Measurements from ENCODE around the gene WDR75. TPM values are rescaled to one million over a fixed set of nuclear protein-coding genes. Genes with fewer than 3 reads are reported as not detected.
"Not testable (repeated sequence)": the region's sequence is repeated elsewhere in the genome, so short reads cannot be mapped to it uniquely, and the experiment has no call there.

WDR75 gene
- polyA plus RNA-seq, 5 donors = 44.9 to 73.7 (median 58.7) TPM

- no peak for DNase-seq
Measured at GRCh38 chr2:189437926-189438325, 3.3 kb upstream of the WDR75 start.

GRCh38 chr2:189439342-189439741, 1.9 kb upstream of the WDR75 start:
- DNase-seq = no peak

GRCh38 chr2:189440644-189440946, 679 bp upstream of the WDR75 start:
- DNase-seq = no peak

GRCh38 chr2:189441709-189442074, 418 bp downstream of the WDR75 start:
- DNase-seq = no peak

GRCh38 chr2:189442468-189442867, 1.2 kb downstream of the WDR75 start:
- DNase-seq = no peak

GRCh38 chr2:189444322-189444721, 3.0 kb downstream of the WDR75 start:
- no peak for DNase-seq

GRCh38 chr2:189446780-189447179, 5.5 kb downstream of the WDR75 start:
- no peak for DNase-seq

- DNase-seq = no peak
Measured at GRCh38 chr2:189454009-189454408, 12.7 kb downstream of the WDR75 start.

GRCh38 chr2:189465076-189465475, 23.8 kb downstream of the WDR75 start:
- no peak for DNase-seq

- no peak for DNase-seq
Measured at GRCh38 chr2:189465478-189465877, 24.2 kb downstream of the WDR75 start.

GRCh38 chr2:189466046-189466445, 24.8 kb downstream of the WDR75 start:
- no peak for DNase-seq

GRCh38 chr2:189466656-189467055, 25.4 kb downstream of the WDR75 start:
- DNase-seq = peak; percentile 10 to 32

GRCh38 chr2:189467160-189467559, 25.9 kb downstream of the WDR75 start:
- DNase-seq = no peak

GRCh38 chr2:189467593-189467992, 26.3 kb downstream of the WDR75 start:
- DNase-seq = no peak

GRCh38 chr2:189474526-189474925, 33.3 kb downstream of the WDR75 start:
- no peak for DNase-seq

- DNase-seq = no peak
Measured at GRCh38 chr2:189477756-189478155, 36.5 kb downstream of the WDR75 start.

- not testable (repeated sequence) for DNase-seq
Measured at GRCh38 chr2:189478289-189478688, 37.0 kb downstream of the WDR75 start.

GRCh38 chr2:189481071-189481470, 39.8 kb downstream of the WDR75 start:
- DNase-seq = no peak

- DNase-seq = no peak
Measured at GRCh38 chr2:189483571-189483970, 42.3 kb downstream of the WDR75 start.

- DNase-seq = no peak
Measured at GRCh38 chr2:189483980-189484740, 42.9 kb downstream of the WDR75 start.

GRCh38 chr2:189485146-189485545, 43.9 kb downstream of the WDR75 start:
- DNase-seq = no peak

GRCh38 chr2:189486237-189486770, 45.0 kb downstream of the WDR75 start:
- no peak for DNase-seq

GRCh38 chr2:189487283-189488007, 46.2 kb downstream of the WDR75 start:
- DNase-seq = no peak

- no peak for DNase-seq
Measured at GRCh38 chr2:189488008-189488310, 46.7 kb downstream of the WDR75 start.

Measured in right lung (tissue), 5 donors.